DMS153 (cell line): ENCODE data around the gene BAG1.

Experiments used
- DNase-seq: peaks from one replicate; lab custom pipeline; 2025; lab: John Stamatoyannopoulos, UW

BAG1 gene

DNA sequence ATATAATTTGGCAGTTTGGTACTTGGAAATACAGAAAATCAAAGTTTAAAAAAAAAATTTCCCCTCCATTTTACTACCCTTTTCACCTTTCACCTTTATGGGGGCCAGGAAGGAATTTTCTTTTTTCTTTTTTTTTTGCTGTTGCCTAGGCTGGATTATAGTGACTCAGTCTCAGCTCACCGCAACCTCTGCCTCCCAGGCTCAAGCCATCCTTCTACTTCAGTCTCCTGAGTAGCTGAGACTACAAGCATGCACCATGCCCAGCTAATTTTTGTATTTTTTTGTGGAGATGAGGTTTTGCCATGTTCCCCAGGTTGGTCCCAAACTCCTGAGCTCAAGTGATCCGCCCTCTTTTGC is 9.4 kb upstream of the BAG1 start:
- DNase-seq = no peak

DNA sequence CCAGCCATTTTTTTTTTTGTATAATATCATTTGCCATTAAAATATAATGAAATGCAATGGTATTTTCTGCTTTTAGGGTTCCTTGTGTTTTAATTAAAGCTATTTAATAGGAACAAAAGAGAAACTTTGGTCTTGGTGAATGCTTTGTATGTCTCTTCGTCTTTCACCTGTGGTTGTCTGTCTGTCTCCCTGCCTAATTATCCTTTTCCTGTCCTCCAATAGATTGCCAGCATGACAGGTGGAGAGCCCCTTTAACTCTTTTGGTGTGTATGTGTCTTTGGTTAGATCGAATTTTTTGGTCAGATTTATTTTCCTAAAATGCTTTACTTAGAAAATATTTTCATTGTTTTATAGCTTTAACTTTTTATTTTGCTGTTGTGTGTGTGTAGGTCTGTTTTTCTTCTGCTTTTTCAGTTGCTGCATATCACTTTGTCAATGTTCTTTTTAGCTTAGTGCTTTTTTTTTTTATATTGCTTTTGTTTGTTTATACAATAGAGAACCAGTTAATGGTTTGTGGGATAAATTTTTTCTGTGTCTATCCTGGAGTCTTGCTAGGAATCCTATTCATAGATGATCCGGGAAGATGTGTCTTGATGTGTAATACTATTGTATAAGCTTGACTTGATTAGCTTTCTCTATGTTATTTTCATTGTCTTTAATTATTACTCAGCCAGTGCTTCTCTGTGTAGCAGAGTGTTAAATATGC is 8.9 kb upstream of the BAG1 start:
- no peak for DNase-seq

- DNase-seq = no peak
Observed at GRCh38 chr9:33272061-33272460, 7.6 kb upstream of the BAG1 start.

GRCh38 chr9:33270146-33270545 is 5.6 kb upstream of the BAG1 start:
- no peak for DNase-seq

DNA sequence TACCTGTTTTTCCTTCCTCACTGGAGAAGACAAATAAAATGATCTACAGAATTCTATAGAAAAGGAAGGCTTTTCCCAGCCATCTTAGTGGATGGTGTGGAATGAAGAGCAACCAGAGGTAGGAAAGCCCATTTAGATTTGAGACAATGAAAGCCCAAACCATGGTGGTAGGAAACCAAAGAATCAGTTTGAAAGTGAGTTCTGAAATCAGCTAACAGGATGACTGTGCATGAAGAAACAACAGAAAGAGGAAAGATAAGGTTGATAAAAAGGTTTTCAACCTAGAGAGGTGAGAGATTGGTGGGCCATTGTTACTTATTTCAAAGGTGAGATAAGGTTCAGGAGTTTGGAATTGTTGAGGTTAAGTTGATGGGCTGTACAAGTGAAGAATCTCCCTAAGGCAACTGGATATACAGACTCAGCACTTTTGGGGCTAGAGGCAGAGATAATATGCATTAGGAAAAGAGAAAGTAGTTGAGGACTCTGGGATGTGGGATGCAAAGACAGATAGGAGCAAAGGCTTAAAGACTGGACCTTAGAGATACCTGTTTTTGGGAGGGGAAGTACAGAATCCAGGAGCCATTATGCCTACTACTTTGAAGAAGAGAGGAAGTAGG is 2.8 kb upstream of the BAG1 start:
- DNase-seq = no peak

- DNase-seq = no peak
Observed at GRCh38 chr9:33265211-33265865, 830 bp upstream of the BAG1 start.

- DNase-seq = no peak
Observed at GRCh38 chr9:33264003-33264472, 470 bp downstream of the BAG1 start.

GRCh38 chr9:33263131-33264002 is 1.1 kb downstream of the BAG1 start:
- no peak for DNase-seq

DNA sequence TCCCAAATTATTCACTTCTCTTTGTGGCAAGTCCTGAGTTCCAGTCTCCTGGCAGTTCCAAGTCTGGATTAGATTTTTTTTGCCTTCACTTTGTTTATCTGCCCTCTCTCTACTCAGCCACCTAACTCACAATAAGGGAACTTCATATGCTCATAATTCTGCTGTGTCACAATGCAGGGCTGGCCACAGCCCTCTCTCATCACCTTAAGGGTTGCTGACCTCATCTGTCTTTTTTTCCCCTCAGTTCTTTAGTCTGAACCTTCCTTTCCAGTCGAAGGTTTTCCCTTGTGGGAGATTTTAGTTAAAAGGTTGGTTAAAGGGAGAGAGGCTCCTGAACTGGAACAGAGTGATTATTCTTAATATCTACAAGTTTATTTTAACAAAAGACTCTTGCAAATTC is 4.1 kb downstream of the BAG1 start:
- DNase-seq = no peak

DNA sequence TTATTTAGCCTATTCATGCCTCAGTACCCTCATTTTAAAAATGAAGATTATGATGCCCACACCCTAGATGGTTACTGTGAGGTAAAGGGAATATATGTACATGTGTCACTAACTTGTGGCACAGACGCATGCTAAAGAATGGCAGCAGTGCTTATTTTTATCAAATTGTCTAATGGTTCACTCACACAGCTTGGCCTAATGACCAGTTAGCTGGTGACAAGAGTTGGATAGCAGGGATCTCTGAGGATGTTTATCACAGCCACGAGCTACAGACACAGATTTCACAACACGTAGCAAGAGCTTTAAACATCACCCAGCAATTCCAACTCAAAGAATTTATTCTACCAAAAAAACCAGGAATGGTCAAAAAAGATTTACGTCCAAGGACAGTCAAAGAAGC is 7.2 kb downstream of the BAG1 start:
- DNase-seq = no peak

- no peak for DNase-seq
Observed at GRCh38 chr9:33256236-33256635, 8.3 kb downstream of the BAG1 start.

DNA sequence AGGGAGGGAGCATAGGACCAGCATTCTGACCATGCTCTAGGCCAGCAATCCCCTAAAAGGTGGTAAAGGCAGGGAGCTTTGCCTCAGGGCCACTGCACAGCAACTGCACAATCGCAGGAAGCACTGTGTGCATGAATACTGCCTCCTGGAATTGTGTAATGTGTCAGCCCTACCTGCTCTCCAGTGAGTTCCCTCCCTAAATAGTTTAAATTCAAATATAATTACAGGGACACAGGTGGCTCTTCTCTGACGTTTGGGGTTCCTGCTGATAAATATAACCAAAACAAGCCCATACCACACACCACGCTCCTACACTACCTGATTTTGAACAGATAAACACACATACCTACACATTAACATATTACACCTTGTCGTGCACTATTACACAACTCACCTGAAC is 9.0 kb downstream of the BAG1 start:
- no peak for DNase-seq

GRCh38 chr9:33255014-33255413 is 9.5 kb downstream of the BAG1 start:
- no peak for DNase-seq

DNA sequence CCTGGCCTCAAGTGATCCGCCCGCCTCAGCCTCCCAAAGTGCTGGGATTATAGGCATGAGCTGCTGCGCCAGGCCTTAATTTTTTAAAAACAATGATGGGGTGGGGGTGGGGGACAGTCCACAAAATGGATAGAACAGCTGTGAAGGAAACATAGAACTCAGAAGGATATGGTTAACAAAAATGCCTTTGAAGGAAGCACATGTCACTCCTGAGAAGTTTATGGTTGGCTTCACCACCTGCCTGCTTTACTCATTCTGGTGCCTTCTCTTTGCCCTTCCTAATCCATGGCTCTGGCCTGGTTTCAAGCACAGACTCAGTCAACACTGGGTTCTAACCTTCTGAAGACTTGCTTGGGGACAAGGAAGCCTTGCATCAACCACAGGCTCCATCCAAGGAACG is 10.3 kb downstream of the BAG1 start:
- no peak for DNase-seq

- DNase-seq = no peak
Observed at GRCh38 chr9:33250458-33250995, 14.0 kb downstream of the BAG1 start.

- no peak for DNase-seq
Observed at GRCh38 chr9:33249983-33250382, 14.5 kb downstream of the BAG1 start.

DNA sequence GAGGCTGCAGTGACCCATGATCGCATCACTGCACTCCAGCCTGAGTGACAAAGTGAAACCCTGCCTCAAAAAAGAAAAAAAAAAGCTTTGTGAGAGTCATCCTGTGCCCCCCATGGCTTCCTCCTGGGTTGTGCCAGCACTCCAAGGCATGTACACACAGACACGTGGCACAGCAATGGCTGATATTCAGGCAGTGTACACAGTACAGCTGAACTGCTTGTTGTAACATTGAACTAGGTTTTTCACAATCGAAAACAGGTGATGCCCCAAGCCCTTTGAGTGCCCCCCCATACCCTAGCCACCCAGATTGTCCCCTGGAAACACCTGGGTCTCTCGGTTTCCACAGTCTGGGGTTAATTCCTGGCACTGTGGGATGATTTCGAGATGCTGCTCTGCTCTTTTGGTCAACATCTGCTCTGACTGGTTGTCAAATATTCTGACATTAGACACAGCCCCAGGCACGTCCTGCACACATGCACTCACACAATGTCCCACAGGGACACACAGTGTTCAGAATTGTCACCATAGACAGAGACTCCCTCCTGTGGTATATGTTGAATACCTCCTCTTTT is 15.3 kb downstream of the BAG1 start:
- no peak for DNase-seq

DNA sequence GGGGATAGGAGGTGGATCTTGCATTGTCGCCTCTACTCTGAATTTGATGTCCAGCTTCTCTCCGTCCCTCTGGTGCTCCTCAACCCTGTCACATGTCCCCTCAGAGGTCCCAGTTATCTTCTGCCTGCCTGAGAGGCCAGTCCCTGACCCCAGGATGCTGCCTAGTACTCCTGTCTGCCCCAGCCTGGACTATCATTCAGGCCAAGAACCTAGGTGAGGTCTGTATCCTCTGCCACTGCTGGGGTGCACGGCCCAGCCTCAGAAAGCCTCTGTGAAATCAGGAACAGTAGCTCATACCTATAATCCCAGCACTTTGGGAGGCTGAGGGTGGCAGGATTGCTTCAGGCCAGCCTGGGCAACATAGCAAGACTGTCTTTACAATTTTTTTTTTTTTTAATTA is 15.9 kb downstream of the BAG1 start:
- no peak for DNase-seq

GRCh38 chr9:33246269-33246860 is 18.1 kb downstream of the BAG1 start:
- DNase-seq = no peak

DNA sequence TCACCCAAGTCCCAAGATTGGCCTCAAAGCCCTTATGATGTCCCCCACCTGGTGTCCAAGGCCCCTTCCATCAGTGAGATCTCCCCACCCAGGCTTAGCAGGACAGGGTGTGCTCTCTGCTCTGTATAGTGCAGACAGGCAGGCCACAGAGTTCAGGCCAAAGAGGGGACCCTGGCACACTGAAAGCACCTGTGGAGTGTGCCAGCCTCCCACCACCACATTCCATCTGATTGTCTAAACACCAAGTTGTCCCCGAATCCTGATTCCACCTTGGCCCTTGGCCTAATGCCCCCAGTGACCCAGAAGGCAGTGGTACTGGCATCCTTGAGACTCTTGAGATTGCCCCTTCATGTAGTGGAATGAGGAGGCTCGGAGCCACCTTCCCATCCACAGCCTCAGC is 19.2 kb downstream of the BAG1 start:
- no peak for DNase-seq

DNA sequence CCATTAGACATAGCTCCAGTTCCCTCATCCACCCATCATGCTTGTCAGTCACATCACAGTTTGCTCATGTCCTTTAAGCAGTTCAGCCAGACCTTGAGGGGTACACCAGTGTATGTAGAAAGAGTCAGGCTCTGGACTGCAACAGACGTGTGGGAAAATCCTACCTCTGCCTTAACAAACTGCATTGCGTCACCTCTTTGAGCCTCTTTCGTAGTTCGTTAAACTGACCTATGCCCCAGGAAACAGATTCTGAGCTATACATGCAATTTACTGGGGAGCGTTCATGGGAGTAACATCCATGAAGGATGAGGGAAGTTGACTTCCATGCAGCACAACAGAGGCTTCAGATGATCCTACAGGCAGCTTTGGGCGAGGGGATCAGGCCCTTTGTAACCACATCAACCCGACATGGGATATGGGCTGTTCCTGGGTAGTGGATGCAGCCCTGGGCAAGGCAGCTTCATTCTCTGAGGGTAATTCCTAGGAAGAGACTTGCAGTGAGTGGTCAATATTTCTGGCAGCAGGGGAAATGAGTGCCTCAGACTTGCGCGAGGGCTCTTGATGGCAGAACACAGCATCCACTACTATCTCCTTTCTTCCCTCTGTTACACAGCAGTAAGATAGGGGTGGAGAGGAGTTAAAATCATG is 20.2 kb downstream of the BAG1 start:
- DNase-seq = no peak
